ENCODE results near the gene MUCL1.

MUCL1 gene

GRCh38 chr12:54891717-54892478 lies 37.6 kb downstream of the MUCL1 start:
- DNase-seq (ENCODE audit: low read depth) = no peak
